Activated naive CD4-positive, alpha-beta T cell treated with Interleukin-2 at 50 U/mL for 16 hours (primary cell): Measurements from ENCODE around the gene ZBTB38.

ENCODE experiments used
- DNase-seq: peaks from one replicate; pipeline ENCODE4 v3.0.0-alpha.2; 2020

The ZBTB38 gene

GRCh38 chr3:141387516-141387915 is 19.2 kb downstream of the ZBTB38 start:
- no peak for DNase-seq

GRCh38 chr3:141388395-141388794 is 20.1 kb downstream of the ZBTB38 start:
- no peak for DNase-seq

GRCh38 chr3:141388823-141389621 is 20.7 kb downstream of the ZBTB38 start:
- no peak for DNase-seq

- DNase-seq = no peak
Measured at GRCh38 chr3:141389703-141390102, 21.4 kb downstream of the ZBTB38 start.

- DNase-seq = no peak
Measured at GRCh38 chr3:141390747-141391146, 22.4 kb downstream of the ZBTB38 start.

- DNase-seq = no peak
Measured at GRCh38 chr3:141391298-141391990, 23.1 kb downstream of the ZBTB38 start.

GRCh38 chr3:141391991-141392316 is 23.6 kb downstream of the ZBTB38 start:
- DNase-seq = no peak

GRCh38 chr3:141392416-141392815 is 24.1 kb downstream of the ZBTB38 start:
- no peak for DNase-seq

- DNase-seq = no peak
Measured at GRCh38 chr3:141392897-141393734, 24.8 kb downstream of the ZBTB38 start.

- no peak for DNase-seq
Measured at GRCh38 chr3:141393735-141394076, 25.4 kb downstream of the ZBTB38 start.

- DNase-seq = no peak
Measured at GRCh38 chr3:141394560-141394959, 26.3 kb downstream of the ZBTB38 start.

GRCh38 chr3:141395005-141395589 is 26.8 kb downstream of the ZBTB38 start:
- no peak for DNase-seq

GRCh38 chr3:141397996-141398395 is 29.7 kb downstream of the ZBTB38 start:
- no peak for DNase-seq

GRCh38 chr3:141399200-141399599 is 30.9 kb downstream of the ZBTB38 start:
- no peak for DNase-seq

GRCh38 chr3:141400073-141400971 is 32.0 kb downstream of the ZBTB38 start:
- no peak for DNase-seq

GRCh38 chr3:141401095-141401494 is 32.8 kb downstream of the ZBTB38 start:
- DNase-seq = no peak

- peak; percentile 53 for DNase-seq
Measured at GRCh38 chr3:141401573-141402475, 33.5 kb downstream of the ZBTB38 start.

- DNase-seq = peak; percentile 49
Measured at GRCh38 chr3:141402476-141403171, 34.3 kb downstream of the ZBTB38 start.

- no peak for DNase-seq
Measured at GRCh38 chr3:141403576-141403975, 35.3 kb downstream of the ZBTB38 start.

GRCh38 chr3:141405025-141405424 is 36.7 kb downstream of the ZBTB38 start:
- DNase-seq = no peak

- no peak for DNase-seq
Measured at GRCh38 chr3:141405591-141405990, 37.3 kb downstream of the ZBTB38 start.
